K562 (cell line): ENCODE measurements around the gene DENND5B. TPM values are rescaled to one million over a fixed set of nuclear protein-coding genes. Genes with fewer than 3 reads are reported as not detected.

Source experiments
- MGA ChIP-seq: fragments of 450-650 bp; IDR thresholded peaks from 2 replicates; pipeline ENCODE4 v1.6.1; 2016; ENCODE audit warnings: mild to moderate bottlenecking, moderate library complexity
- SMARCE1 ChIP-seq: fragments of 450-650 bp; IDR thresholded peaks from 2 replicates; pipeline ENCODE4 v1.7.1; 2016; ENCODE audit warnings: mild to moderate bottlenecking
- polyA plus RNA-seq, 8 experiments: library from polyadenylated mRNA; depleted of rRNA in 4 of 8; stranded (reverse) in 5 of 8; unstranded in 3 of 8; fragments of >200 nt; fragmentation: Nextera tagmentation in 2 of 8; fragmentation: Illumina TruSeq in 1 of 8; extraction: Ambion mirVana in 2 of 8; extraction: Trizol in 1 of 8; gene quantifications; 2 replicates each; pipeline versions ENCODE4 v1.2.1 to v1.2.3, GENCODE V29; 2011 to 2014; ENCODE audit warnings: inconsistent platforms in 1 of 8, missing spikeins in 1 of 8
- total RNA-seq, 7 experiments: library from RNA; depleted of rRNA in 6 of 7; stranded (reverse); fragments of >200 nt in 6 of 7; fragmentation: Illumina TruSeq in 2 of 7; extraction: Trizol in 2 of 7; gene quantifications; 2 replicates each; pipeline versions ENCODE4 v1.2.1 to v1.2.3, GENCODE V29; 2011 to 2021; ENCODE audit warnings: low replicate concordance in 1 of 7

The DENND5B gene
- total and polyA plus RNA-seq, 9 of the 15 experiments (the other 6 are each of a cell fraction or from before 2014, with no cell fraction given): 0.99 to 6.0 (median 3.6) TPM

DNA sequence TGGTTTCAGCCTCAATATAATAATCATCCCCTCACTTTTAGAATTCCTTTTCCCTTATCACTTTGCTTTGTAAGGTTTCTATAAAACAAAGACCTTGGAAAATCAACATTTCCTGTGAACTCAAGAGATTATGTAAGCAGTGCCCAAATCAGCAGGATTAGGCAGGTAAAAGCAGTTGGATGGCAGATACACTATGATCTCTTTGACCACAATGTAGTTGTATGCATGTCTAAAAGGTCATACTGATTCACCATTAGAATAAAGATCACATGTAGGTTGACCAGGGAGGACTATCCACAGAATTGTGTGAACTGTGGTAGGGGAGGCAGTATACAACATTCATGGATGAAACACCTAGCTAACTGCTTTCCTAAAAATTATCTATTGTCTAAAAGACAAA lies 57.5 kb downstream of the DENND5B start (continued):
- TF ChIP-seq MGA: no peak
- TF ChIP-seq SMARCE1: no peak
